C4-2B (cell line): ENCODE data around the gene LGR4.

Source experiments
- H3K27ac ChIP-seq: fragments of 450-650 bp; 2 replicates; pipeline ENCODE4 v1.5.1; 2017
- CTCF ChIP-seq: fragments of 450-650 bp; conservative IDR thresholded peaks from 2 replicates; pipeline ENCODE4 v1.5.1; 2017; ENCODE audit warnings: mild to moderate bottlenecking
- ZFX ChIP-seq: fragments of 450-650 bp; IDR thresholded peaks from 2 replicates; pipeline ENCODE4 v1.6.1; 2017

The LGR4 gene

DNA sequence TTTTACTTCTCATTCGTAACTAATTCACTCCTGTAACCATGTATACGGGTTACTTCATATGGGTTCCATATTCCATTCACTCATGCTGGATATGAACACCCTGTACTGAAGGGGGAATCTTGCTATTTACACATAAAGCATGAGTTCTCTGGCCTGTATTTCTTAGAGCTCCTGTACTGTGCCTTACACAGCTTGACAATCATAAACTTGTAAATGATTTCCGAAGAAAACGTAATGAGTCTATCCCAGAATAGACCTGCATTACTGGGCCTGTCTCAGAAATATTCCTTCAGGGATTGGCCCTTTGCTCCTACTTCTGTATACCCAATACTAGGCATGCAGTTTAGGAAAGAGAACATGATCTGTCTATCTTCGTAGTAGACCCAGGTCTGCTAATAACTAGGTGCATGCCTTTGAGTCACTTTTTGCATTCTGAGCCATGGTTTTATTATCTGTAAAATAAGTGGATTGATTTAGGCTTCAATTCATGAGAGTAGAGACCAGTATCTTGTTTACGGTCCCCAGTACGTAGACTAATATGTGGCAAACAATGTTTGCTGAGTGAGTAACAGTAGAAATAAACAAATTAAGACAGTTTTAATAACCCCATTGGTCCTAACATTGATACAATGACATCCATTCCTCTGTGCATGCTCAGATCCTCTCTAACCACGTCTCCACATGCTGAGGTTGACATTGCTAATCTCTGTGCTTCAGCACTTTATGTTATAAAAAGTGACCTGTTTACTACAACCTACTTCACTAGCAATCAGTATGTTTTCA lies 110.8 kb downstream of the LGR4 start:
- TF ChIP-seq CTCF: no peak
- no peak overlapping the region for H3K27ac ChIP-seq

DNA sequence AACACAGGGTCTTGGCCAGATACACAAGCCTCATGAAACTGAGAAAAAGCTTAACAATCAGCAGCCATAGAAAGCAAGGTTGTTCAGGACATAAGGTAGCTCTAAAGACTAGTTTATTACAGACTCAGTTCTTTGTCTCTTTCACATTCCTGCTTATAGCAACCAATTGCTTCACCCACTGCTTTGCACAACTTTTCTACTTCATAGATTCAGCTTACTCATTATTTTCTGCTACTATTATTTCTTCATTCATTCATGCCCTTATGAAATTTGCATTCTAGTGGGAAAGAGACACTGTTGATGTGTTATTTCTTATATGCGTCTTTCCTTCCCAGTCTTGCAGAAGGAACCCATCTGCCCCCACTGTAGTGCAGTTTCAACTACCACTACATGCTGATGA lies 114.3 kb downstream of the LGR4 start:
- no peak for TF ChIP-seq CTCF
- no peak for TF ChIP-seq ZFX
- H3K27ac ChIP-seq: no peak overlapping the region

- H3K27ac ChIP-seq: no peak overlapping the region
- no peak for TF ChIP-seq CTCF
Observed at GRCh38 chr11:27357250-27357649, 115.3 kb downstream of the LGR4 start.

DNA sequence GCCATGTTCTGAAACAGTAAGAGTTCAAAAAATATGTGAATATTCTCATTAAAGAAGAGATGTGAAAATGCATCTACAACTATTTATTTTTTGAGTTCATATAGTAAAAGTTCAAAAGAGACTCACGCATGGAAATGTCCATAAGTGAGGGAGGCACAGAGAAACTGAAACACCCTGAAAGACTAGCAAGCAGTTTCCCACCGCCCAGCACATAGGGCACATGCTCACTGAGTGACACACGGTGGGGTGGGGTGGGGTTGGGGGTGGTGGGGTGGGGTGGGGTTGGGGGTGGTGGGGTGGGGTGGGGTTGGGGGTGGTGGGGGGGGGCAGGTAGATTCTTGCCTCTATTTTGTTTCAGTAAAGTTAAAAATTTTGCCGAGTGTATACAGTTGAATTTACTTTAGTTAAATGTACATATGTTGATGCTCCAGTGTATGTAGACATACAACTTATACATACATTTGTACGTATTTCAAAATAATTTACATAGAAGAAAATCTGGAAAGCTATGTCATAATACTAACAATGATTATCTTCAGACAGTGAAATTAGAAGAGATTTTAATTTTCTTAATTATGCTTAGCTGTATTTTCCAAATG lies 115.9 kb downstream of the LGR4 start:
- H3K27ac ChIP-seq: no peak overlapping the region
- TF ChIP-seq ZFX (no peak), CTCF (no peak)

DNA sequence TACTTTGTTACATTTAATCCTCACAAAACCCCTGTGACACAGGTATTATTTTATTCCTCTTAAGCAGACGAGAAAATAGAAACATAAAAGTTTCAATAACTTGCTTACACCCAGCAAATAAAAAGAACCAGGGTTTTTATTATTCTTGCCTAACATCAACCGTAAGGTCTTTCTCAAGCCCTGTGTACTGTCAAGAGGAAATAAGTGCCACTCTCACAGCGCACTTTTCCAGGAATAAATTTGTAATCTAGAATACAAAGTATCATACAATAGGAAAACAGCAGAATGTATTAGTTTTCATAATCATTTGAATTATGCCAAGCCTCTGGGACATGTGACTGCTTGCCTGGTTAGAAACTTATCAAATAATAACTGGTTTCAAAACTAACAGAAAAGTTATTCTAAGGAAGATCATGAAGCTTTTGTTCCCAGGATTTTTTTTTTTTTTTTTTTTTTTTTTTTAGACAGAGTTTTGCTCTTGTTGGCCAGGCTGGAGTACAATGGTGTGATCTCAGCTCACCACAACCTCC lies 117.0 kb downstream of the LGR4 start:
- no peak for TF ChIP-seq CTCF
- TF ChIP-seq ZFX: no peak
- no peak overlapping the region for H3K27ac ChIP-seq

DNA sequence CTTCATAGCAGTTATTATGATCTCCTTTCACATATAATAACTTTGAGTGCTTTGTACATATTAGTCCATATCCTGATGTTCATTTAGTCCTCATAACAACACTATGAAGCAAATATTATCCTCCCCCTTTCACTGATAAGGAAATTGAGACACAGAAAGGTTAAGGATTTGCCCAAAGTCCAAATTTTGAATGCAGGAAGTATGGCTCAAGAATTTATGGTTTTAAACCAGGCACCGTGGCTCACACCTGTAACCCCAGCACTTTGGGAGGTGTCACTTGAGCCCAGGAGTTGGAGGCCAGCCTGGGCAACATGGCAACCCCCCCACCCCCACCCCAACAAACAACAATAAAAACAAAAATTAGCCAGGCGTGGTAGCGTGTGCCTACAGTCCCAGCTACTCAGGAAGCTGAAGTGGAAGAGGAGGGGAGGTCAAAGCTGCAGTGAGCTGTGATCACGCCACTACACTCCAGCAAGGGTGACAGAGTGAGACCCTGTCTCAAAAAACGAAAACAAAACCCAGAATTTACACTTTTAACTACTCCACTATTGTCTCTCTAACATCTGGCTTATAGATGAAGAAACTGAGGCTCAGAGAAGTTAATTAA lies 118.1 kb downstream of the LGR4 start:
- no peak overlapping the region for H3K27ac ChIP-seq
- TF ChIP-seq ZFX (no peak), CTCF (no peak)
